Right renal pelvis (tissue), 4 donors: ENCODE data around the gene HTRA2. TPM values are rescaled to one million over a fixed set of nuclear protein-coding genes. Genes with fewer than 3 reads are reported as not detected.
"Not testable (repeated sequence)": the region's sequence is repeated elsewhere in the genome, so short reads cannot be mapped to it uniquely, and the experiment has no call there.

Experiments
- DNase-seq, 4 donors: peaks; one replicate each; pipeline ENCODE4 v3.0.0-alpha.2; 2013; ENCODE audit warnings: low read depth in 4 of 4, low spot score in 3 of 4, missing footprints in 1 of 4
- polyA plus RNA-seq, 4 donors: library from polyadenylated mRNA; unstranded; fragments of 120-200 nt; gene quantifications; one replicate each; pipeline ENCODE4 v1.2.1, GENCODE V29; 2013; ENCODE audit not compliant: insufficient read length in 4 of 4

The HTRA2 gene
- polyA plus RNA-seq = 10 to 100 TPM; 33.8 to 39.3 (median 37.6) TPM

- DNase-seq = peak; percentile 93 to 98 (median 97)
Observed at GRCh38 chr2:74529357-74530238, at the start of gene HTRA2, which contains the start of gene AUP1. Gene HTRA2 (plus strand): TSS chr2:74529933. CDS start chr2:74530007, 74 bp downstream. Gene AUP1 (minus strand): TSS chr2:74529706. CDS start chr2:74529629, 77 bp downstream.

- DNase-seq = no peak
Observed at GRCh38 chr2:74481431-74481830, 48.3 kb upstream of the HTRA2 start.

- no peak for DNase-seq
Observed at GRCh38 chr2:74481961-74482800, 47.6 kb upstream of the HTRA2 start.

- DNase-seq = peak; percentile 92 to 96 (median 94)
Observed at GRCh38 chr2:74482801-74483674, 46.7 kb upstream of the HTRA2 start, which contains the start of the genes CCDC142 and TTC31. Gene CCDC142 (minus strand): TSS chr2:74482998. CDS start chr2:74482837, 161 bp downstream. Gene TTC31 (plus strand): TSS chr2:74483081. CDS start chr2:74483096, 15 bp downstream.

- not testable (repeated sequence) for DNase-seq
Observed at GRCh38 chr2:74483675-74484164, 46.0 kb upstream of the HTRA2 start.

- DNase-seq = no peak
Observed at GRCh38 chr2:74486141-74486540, 43.6 kb upstream of the HTRA2 start.

- no peak for DNase-seq
Observed at GRCh38 chr2:74488643-74489481, 40.9 kb upstream of the HTRA2 start.

- no peak for DNase-seq
Observed at GRCh38 chr2:74489906-74490305, 39.8 kb upstream of the HTRA2 start.

GRCh38 chr2:74491648-74492544 lies 37.8 kb upstream of the HTRA2 start:
- DNase-seq = no peak

GRCh38 chr2:74493546-74493945 lies 36.2 kb upstream of the HTRA2 start:
- DNase-seq = no peak

GRCh38 chr2:74495440-74495839 lies 34.3 kb upstream of the HTRA2 start:
- DNase-seq = no peak

- DNase-seq = no peak
Observed at GRCh38 chr2:74496997-74497776, 32.5 kb upstream of the HTRA2 start.

GRCh38 chr2:74497777-74498499 lies 31.8 kb upstream of the HTRA2 start:
- no peak for DNase-seq

- no peak for DNase-seq
Observed at GRCh38 chr2:74498500-74499266, 31.1 kb upstream of the HTRA2 start.

GRCh38 chr2:74499267-74499939 lies 30.3 kb upstream of the HTRA2 start, which contains the start of gene LBX2:
Gene LBX2 (minus strand): TSS chr2:74499603. CDS start chr2:74499537, 66 bp downstream.
- no peak for DNase-seq
